Measurements from ENCODE around the gene ANP32E.

The ANP32E gene

GRCh38 chr1:150259758-150260669 is 24.1 kb upstream of the ANP32E start:
- Histone ChIP-seq H3K36me3 (replicated peaks) (peaks cover 6% of the 10 kb centered on the region), H3K27ac (no peak overlapping the region), H3K4me3 (ENCODE audit: low read depth, low read length) (no peak overlapping the region), H3K27me3 (replicated peaks) (no peaks in the 10 kb centered on the region)
- in situ Hi-C loops (cut with HindIII; ENCODE audit: low pct_ligation_motif_present, low sequenced_read_pairs): no loop called here
- DNase-seq: no peak
- TF ChIP-seq CTCF (IDR thresholded peaks at IDR 0.05; ENCODE audit: low read depth, low read length, missing control alignments): no peak

GRCh38 chr1:150259217-150259616 is 23.3 kb upstream of the ANP32E start:
- H3K36me3 ChIP-seq (replicated peaks): no peaks in the 10 kb centered on the region
- no peak for TF ChIP-seq CTCF (IDR thresholded peaks at IDR 0.05; ENCODE audit: low read depth, low read length, missing control alignments)
- no peaks in the 10 kb centered on the region for H3K27me3 ChIP-seq (replicated peaks)
- in situ Hi-C loops (cut with HindIII; ENCODE audit: low pct_ligation_motif_present, low sequenced_read_pairs): no loop called here
- no peak overlapping the region for H3K4me3 ChIP-seq (ENCODE audit: low read depth, low read length)
- DNase-seq: no peak
- no peak overlapping the region for H3K27ac ChIP-seq

- in situ Hi-C loops (cut with HindIII; ENCODE audit: low pct_ligation_motif_present, low sequenced_read_pairs): no loop called here
- Histone ChIP-seq H3K27me3 (replicated peaks) (no peaks in the 10 kb centered on the region), H3K36me3 (replicated peaks) (no peaks in the 10 kb centered on the region), H3K27ac (no peak within 1 kb of the TSS), H3K4me3 (ENCODE audit: low read depth, low read length) (peak within 1 kb of the TSS; percentile 5)
- no peak for TF ChIP-seq CTCF (IDR thresholded peaks at IDR 0.05; ENCODE audit: low read depth, low read length, missing control alignments)
- DNase-seq: no peak
These were observed 22.0 kb upstream of the ANP32E start, which contains the start of gene CA14 for GRCh38 chr1:150257624-150258585. CA14 (plus strand) TSS chr1:150257774; CDS start chr1:150258129, 355 bp downstream.

- peak overlapping the region; percentile 5 for H3K4me3 ChIP-seq (ENCODE audit: low read depth, low read length)
- in situ Hi-C loops (cut with HindIII; ENCODE audit: low pct_ligation_motif_present, low sequenced_read_pairs): no loop called here
- DNase-seq: no peak
- no peaks in the 10 kb centered on the region for H3K36me3 ChIP-seq (replicated peaks)
- no peak for TF ChIP-seq CTCF (IDR thresholded peaks at IDR 0.05; ENCODE audit: low read depth, low read length, missing control alignments)
- no peak overlapping the region for H3K27ac ChIP-seq
- H3K27me3 ChIP-seq (replicated peaks): no peaks in the 10 kb centered on the region
These were observed 20.8 kb upstream of the ANP32E start for GRCh38 chr1:150256554-150257341.

- Histone ChIP-seq H3K27ac (no peak overlapping the region), H3K36me3 (replicated peaks) (no peaks in the 10 kb centered on the region), H3K4me3 (ENCODE audit: low read depth, low read length) (no peak overlapping the region), H3K27me3 (replicated peaks) (no peaks in the 10 kb centered on the region)
- TF ChIP-seq CTCF (IDR thresholded peaks at IDR 0.05; ENCODE audit: low read depth, low read length, missing control alignments): no peak
- DNase-seq: no peak
- in situ Hi-C loops (cut with HindIII; ENCODE audit: low pct_ligation_motif_present, low sequenced_read_pairs): no loop called here
These were observed 20.3 kb upstream of the ANP32E start for GRCh38 chr1:150256198-150256553.
